ENCODE measurements around the gene FAM107B.

Gene FAM107B

DNA sequence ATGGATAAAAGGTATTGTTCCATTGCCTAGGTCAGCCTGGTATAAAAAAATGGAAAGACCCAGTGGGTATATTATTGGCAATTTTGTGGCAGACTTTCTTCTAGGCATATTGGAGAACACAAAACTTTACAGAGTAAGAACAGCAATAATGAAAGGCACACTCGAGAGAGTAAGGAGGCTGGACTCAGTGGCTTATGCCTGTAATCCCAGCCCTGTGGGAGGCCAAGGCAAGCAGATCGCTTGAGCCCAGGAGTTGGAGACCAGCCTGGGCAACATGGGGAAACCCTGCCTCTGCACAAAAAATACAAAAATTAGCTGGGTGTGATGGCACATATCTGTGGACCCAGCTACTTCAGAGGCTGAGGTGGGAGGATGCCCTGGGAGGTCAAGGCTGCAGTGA is 158.2 kb downstream of the FAM107B start:
- TF ChIP-seq TAF1 (IDR thresholded peaks at IDR 0.05; ENCODE audit: low read depth): no peak
- no peak for TF ChIP-seq FOXM1 (IDR thresholded peaks at IDR 0.05; ENCODE audit: borderline replicate concordance, low read depth)
- TF ChIP-seq TCF12 (IDR thresholded peaks at IDR 0.05; ENCODE audit: low read depth): no peak
- no peak for TF ChIP-seq ZBTB7A (IDR thresholded peaks at IDR 0.05; ENCODE audit: low read depth)
- TF ChIP-seq, protein P1, sequence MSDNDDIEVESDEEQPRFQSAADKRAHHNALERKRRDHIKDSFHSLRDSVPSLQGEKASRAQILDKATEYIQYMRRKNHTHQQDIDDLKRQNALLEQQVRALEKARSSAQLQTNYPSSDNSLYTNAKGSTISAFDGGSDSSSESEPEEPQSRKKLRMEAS (IDR thresholded peaks at IDR 0.05): no peak
- TF ChIP-seq, protein P2, sequence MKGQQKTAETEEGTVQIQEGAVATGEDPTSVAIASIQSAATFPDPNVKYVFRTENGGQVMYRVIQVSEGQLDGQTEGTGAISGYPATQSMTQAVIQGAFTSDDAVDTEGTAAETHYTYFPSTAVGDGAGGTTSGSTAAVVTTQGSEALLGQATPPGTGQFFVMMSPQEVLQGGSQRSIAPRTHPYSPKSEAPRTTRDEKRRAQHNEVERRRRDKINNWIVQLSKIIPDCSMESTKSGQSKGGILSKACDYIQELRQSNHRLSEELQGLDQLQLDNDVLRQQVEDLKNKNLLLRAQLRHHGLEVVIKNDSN (IDR thresholded peaks at IDR 0.05): no peak
- TF ChIP-seq NFIC (IDR thresholded peaks at IDR 0.05): no peak

DNA sequence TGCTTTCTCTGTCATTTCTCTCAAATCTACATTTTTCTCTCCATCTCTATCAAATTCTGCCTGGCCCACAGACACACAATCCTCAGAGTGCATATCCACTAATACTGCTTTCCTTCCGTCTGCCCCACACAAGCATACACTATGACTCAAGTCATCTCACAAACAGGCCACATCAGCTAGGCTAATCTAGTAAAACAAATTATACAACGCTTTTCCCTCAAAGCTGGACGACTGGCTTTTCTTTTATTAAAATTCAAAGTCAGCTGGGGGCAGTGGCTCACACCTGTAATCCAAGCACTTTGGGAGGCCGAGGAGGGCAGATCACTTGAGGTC is 161.1 kb downstream of the FAM107B start:
- TF ChIP-seq EP300 (IDR thresholded peaks at IDR 0.05; ENCODE audit: borderline replicate concordance): no peak
- TF ChIP-seq EGR1 (IDR thresholded peaks at IDR 0.05): no peak
- TF ChIP-seq TEAD4 (IDR thresholded peaks at IDR 0.05): no peak
- TF ChIP-seq, protein P3, sequence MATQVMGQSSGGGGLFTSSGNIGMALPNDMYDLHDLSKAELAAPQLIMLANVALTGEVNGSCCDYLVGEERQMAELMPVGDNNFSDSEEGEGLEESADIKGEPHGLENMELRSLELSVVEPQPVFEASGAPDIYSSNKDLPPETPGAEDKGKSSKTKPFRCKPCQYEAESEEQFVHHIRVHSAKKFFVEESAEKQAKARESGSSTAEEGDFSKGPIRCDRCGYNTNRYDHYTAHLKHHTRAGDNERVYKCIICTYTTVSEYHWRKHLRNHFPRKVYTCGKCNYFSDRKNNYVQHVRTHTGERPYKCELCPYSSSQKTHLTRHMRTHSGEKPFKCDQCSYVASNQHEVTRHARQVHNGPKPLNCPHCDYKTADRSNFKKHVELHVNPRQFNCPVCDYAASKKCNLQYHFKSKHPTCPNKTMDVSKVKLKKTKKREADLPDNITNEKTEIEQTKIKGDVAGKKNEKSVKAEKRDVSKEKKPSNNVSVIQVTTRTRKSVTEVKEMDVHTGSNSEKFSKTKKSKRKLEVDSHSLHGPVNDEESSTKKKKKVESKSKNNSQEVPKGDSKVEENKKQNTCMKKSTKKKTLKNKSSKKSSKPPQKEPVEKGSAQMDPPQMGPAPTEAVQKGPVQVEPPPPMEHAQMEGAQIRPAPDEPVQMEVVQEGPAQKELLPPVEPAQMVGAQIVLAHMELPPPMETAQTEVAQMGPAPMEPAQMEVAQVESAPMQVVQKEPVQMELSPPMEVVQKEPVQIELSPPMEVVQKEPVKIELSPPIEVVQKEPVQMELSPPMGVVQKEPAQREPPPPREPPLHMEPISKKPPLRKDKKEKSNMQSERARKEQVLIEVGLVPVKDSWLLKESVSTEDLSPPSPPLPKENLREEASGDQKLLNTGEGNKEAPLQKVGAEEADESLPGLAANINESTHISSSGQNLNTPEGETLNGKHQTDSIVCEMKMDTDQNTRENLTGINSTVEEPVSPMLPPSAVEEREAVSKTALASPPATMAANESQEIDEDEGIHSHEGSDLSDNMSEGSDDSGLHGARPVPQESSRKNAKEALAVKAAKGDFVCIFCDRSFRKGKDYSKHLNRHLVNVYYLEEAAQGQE (IDR thresholded peaks at IDR 0.05; ENCODE audit: low read depth): no peak
- TF ChIP-seq TAF1 (IDR thresholded peaks at IDR 0.05; ENCODE audit: low read depth): no peak
- TF ChIP-seq, protein P1 (IDR thresholded peaks at IDR 0.05): no peak
- no peak for TF ChIP-seq CREB1 (IDR thresholded peaks at IDR 0.05; ENCODE audit: low read depth)
- TF ChIP-seq RAD21 (IDR thresholded peaks at IDR 0.05; ENCODE audit: low read depth): no peak
- no peak for TF ChIP-seq NFIC (IDR thresholded peaks at IDR 0.05)
- TF ChIP-seq ZBTB7A (IDR thresholded peaks at IDR 0.05; ENCODE audit: low read depth): no peak
- no peak for TF ChIP-seq TCF12 (IDR thresholded peaks at IDR 0.05; ENCODE audit: low read depth)
- TF ChIP-seq CEBPB (IDR thresholded peaks at IDR 0.05): no peak
- TF ChIP-seq, protein P2 (IDR thresholded peaks at IDR 0.05): no peak
- no peak for TF ChIP-seq FOXM1 (IDR thresholded peaks at IDR 0.05; ENCODE audit: borderline replicate concordance, low read depth)
- no peak for TF ChIP-seq YY1 (IDR thresholded peaks at IDR 0.05; ENCODE audit: low read depth)

DNA sequence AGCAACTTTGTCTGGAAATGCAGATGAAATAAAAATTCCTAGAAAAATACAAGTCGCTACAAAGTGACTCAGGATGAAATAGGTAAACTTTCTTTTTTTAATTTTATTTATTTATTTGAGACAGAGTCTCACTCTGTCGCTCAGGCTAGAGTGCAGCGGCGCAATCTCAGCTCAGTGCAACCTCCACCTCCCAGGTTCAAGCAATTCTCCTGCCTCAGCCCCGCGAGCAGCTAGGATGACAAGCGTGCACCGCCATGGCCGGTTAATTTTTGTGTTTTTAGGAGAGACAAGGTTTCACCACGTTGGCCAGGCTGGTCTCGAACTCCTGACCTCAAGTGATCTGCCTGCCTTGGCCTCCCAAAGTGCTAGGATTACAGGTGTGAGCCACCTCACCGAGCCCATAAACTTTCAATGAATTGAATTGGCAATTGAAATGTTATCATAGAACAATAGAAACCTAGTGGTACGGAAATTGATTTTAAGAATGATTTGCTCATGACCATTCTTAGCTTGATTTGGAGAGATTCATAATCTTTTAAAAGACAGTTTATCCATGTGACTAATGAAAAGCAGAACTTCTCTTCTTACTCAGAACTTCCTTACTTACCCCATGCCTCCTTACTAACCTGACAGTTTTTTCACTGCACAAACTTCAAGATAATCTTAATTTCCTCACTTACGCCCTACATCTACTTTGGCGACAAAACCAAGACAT is 161.7 kb downstream of the FAM107B start:
- TF ChIP-seq CEBPB (IDR thresholded peaks at IDR 0.05) (no peak), EP300 (IDR thresholded peaks at IDR 0.05; ENCODE audit: borderline replicate concordance) (no peak), NFIC (IDR thresholded peaks at IDR 0.05) (no peak), TAF1 (IDR thresholded peaks at IDR 0.05; ENCODE audit: low read depth) (no peak), RAD21 (IDR thresholded peaks at IDR 0.05; ENCODE audit: low read depth) (no peak), TCF12 (IDR thresholded peaks at IDR 0.05; ENCODE audit: low read depth) (no peak), EGR1 (IDR thresholded peaks at IDR 0.05) (no peak), CREB1 (IDR thresholded peaks at IDR 0.05; ENCODE audit: low read depth) (no peak), YY1 (IDR thresholded peaks at IDR 0.05; ENCODE audit: low read depth) (no peak), ZBTB7A (IDR thresholded peaks at IDR 0.05; ENCODE audit: low read depth) (no peak), TEAD4 (IDR thresholded peaks at IDR 0.05) (no peak), FOXM1 (IDR thresholded peaks at IDR 0.05; ENCODE audit: borderline replicate concordance, low read depth) (no peak)
- TF ChIP-seq, protein P2 (IDR thresholded peaks at IDR 0.05): no peak
- TF ChIP-seq, protein P3 (IDR thresholded peaks at IDR 0.05; ENCODE audit: low read depth): no peak
- TF ChIP-seq, protein P1 (IDR thresholded peaks at IDR 0.05): no peak

DNA sequence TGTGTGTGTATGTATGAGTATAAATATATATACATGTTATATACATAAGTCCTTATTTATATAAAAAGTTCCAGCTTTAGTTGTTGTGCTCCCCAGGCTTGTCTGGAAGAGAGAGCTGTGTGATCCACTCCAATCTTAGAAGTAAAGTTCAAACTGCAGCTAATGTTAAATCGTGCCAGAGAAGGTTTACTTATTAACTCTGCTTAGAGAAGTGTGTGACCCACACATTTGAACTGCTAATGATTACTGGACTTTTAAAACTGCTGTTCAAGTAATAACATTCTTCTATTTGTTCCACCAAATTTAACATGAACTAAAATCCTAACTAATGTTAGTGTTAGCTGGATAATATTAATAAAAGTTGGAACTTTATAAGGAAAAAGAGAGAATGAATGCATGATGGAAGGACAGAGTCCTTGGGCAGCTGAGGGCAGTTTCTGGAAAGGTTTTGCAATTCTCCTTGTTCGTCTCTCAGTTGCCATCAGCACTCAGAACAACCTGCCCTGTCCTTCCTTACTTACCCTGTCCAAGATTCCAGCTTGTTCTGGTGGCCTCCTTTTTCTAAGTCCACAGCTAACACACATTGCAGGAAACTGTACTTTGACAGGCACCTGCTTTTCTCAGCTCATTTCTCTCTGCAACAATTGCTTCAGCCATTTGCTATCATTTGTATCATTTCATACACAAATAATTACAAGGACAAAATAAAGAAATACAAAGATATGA is 162.6 kb downstream of the FAM107B start:
- TF ChIP-seq NFIC (IDR thresholded peaks at IDR 0.05): no peak
- TF ChIP-seq EGR1 (IDR thresholded peaks at IDR 0.05): no peak
- TF ChIP-seq, protein P1 (IDR thresholded peaks at IDR 0.05): no peak
- TF ChIP-seq TAF1 (IDR thresholded peaks at IDR 0.05; ENCODE audit: low read depth): no peak
- TF ChIP-seq EP300 (IDR thresholded peaks at IDR 0.05; ENCODE audit: borderline replicate concordance): no peak
- TF ChIP-seq, protein P3 (IDR thresholded peaks at IDR 0.05; ENCODE audit: low read depth): no peak
- TF ChIP-seq TCF12 (IDR thresholded peaks at IDR 0.05; ENCODE audit: low read depth): no peak
- no peak for TF ChIP-seq YY1 (IDR thresholded peaks at IDR 0.05; ENCODE audit: low read depth)
- TF ChIP-seq TEAD4 (IDR thresholded peaks at IDR 0.05): no peak
- TF ChIP-seq ZBTB7A (IDR thresholded peaks at IDR 0.05; ENCODE audit: low read depth): no peak
- TF ChIP-seq CEBPB (IDR thresholded peaks at IDR 0.05): no peak
- TF ChIP-seq RAD21 (IDR thresholded peaks at IDR 0.05; ENCODE audit: low read depth): no peak
- no peak for TF ChIP-seq CREB1 (IDR thresholded peaks at IDR 0.05; ENCODE audit: low read depth)
